Mucosa of descending colon (tissue), 3 donors: ENCODE measurements around the gene EPHB6. TPM values are rescaled to one million over a fixed set of nuclear protein-coding genes. Genes with fewer than 3 reads are reported as not detected.

ENCODE experiments used
- ATAC-seq: fragments of 200-7000 bp; cut with Tn5 transposase; one replicate; pipeline ENCODE4 v1.9.1; 2020; ENCODE audit warnings: mild to moderate bottlenecking, moderate library complexity
- DNase-seq, 3 donors: peaks; one replicate each; pipeline ENCODE4 v3.0.0-alpha.2; 2020
- H3K36me3 ChIP-seq: fragments of 200-600 bp; one replicate; pipeline ENCODE4 v1.8.0; 2021; ENCODE audit warnings: low read depth, mild to moderate bottlenecking
- H3K4me1 ChIP-seq: fragments of 200-600 bp; one replicate; pipeline ENCODE4 v1.8.0; 2021; ENCODE audit warnings: low read depth, mild to moderate bottlenecking
- H3K4me3 ChIP-seq: fragments of 200-600 bp; one replicate; pipeline ENCODE4 v1.8.0; 2021; ENCODE audit warnings: mild to moderate bottlenecking
- H3K9me3 ChIP-seq: fragments of 200-600 bp; one replicate; pipeline ENCODE4 v1.8.0; 2021; ENCODE audit warnings: mild to moderate bottlenecking
- intact Hi-C, 2 donors: fragments of 100-400 bp; cut with DNase I in 1 of 2; cut with micrococcal nuclease in 1 of 2; formaldehyde crosslinking; loops; one replicate each; pipeline versions ENCODE4 v1.11.0 to v1.11.1; 2022; cut with DNase I, micrococcal nuclease
- total RNA-seq, 3 donors: library from RNA; stranded (reverse); fragmentation: NEBNext Ultra II Directional in 2 of 3; extraction: Animal tissue kit (Norgen Biotek cat#: 25700) in 2 of 3; gene quantifications; one replicate each; pipeline versions ENCODE4 v1.2.1 to v1.2.4, GENCODE V29; 2021 to 2023
- TF ChIP-seq, protein P1 (sequence below): fragments of 200-600 bp; IDR thresholded peaks from one replicate; pipeline ENCODE4 v1.8.0; 2022; ENCODE audit warnings: antibody characterized with exemption, mild to moderate bottlenecking
- donor health status: DM: no; HTN: no; CAD: no; lungs with moderate emphysema.
- donor health status: DM: no; HTN: no; CAD: no.
- donor health status: DM: no; HTN: yes; CAD: no.

Gene EPHB6
- total RNA-seq, 3 donors from 2014 or later: 1.2 to 8.7 (median 2.6) TPM

DNA sequence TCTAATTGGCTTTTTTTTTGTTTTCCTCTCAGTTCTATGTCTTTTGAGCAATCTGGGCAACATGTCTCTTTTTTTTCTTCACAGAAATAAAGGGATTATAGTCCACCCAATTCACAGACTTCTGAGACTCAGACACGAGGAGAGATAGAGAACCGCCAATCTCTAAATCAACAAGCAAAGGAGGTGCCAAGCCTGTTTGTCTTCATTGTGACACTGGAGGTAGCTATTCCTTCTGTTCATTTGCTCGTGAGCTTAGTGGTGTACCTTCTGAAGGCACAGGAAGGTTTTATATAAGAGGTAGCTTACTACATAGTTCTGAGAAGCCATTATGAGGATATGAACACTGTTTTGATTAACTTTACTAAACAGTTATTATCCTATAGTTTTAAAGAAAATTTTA is 6.1 kb downstream of the EPHB6 start:
- no peak overlapping the region for H3K4me3 ChIP-seq
- no peaks in the 10 kb centered on the region for H3K9me3 ChIP-seq
- no peaks in the 10 kb centered on the region for H3K4me1 ChIP-seq
- intact Hi-C loops: no loop called here
- DNase-seq (no peak), ATAC-seq (no peak)
- TF ChIP-seq, protein P1, sequence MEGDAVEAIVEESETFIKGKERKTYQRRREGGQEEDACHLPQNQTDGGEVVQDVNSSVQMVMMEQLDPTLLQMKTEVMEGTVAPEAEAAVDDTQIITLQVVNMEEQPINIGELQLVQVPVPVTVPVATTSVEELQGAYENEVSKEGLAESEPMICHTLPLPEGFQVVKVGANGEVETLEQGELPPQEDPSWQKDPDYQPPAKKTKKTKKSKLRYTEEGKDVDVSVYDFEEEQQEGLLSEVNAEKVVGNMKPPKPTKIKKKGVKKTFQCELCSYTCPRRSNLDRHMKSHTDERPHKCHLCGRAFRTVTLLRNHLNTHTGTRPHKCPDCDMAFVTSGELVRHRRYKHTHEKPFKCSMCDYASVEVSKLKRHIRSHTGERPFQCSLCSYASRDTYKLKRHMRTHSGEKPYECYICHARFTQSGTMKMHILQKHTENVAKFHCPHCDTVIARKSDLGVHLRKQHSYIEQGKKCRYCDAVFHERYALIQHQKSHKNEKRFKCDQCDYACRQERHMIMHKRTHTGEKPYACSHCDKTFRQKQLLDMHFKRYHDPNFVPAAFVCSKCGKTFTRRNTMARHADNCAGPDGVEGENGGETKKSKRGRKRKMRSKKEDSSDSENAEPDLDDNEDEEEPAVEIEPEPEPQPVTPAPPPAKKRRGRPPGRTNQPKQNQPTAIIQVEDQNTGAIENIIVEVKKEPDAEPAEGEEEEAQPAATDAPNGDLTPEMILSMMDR: no peak
- H3K36me3 ChIP-seq: no peaks in the 10 kb centered on the region

DNA sequence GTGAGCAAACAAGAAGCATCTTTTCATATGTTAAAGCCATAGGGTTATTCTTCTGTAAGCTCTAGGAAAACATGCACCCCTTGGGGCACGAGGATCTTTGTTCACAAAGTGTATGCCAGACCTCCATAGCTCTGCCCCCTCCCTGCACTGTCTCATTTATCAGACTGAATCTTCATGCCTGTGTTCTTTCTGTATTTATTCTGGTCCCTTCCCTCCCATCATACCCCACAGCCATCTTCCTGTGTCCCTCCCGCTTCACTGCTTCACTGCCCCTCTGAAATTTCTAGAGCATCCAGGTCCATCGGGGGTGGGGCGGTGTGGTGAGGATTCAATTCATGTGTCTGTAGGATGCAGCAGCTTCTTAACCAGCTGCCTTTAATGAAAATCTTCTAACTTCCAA is 7.5 kb downstream of the EPHB6 start:
- Histone ChIP-seq H3K4me3 (no peak overlapping the region), H3K36me3 (no peaks in the 10 kb centered on the region), H3K4me1 (no peaks in the 10 kb centered on the region), H3K9me3 (no peaks in the 10 kb centered on the region)
- TF ChIP-seq, protein P1: no peak
- intact Hi-C loops: no loop called here
- DNase-seq (no peak), ATAC-seq (no peak)

- Histone ChIP-seq H3K9me3 (no peaks in the 10 kb centered on the region), H3K4me3 (no peak overlapping the region), H3K4me1 (no peaks in the 10 kb centered on the region), H3K36me3 (no peaks in the 10 kb centered on the region)
- ATAC-seq (no peak), DNase-seq (no peak)
- intact Hi-C loops: no loop called here
- TF ChIP-seq, protein P1: no peak
Observed at GRCh38 chr7:142862786-142863400, 8.0 kb downstream of the EPHB6 start.

DNA sequence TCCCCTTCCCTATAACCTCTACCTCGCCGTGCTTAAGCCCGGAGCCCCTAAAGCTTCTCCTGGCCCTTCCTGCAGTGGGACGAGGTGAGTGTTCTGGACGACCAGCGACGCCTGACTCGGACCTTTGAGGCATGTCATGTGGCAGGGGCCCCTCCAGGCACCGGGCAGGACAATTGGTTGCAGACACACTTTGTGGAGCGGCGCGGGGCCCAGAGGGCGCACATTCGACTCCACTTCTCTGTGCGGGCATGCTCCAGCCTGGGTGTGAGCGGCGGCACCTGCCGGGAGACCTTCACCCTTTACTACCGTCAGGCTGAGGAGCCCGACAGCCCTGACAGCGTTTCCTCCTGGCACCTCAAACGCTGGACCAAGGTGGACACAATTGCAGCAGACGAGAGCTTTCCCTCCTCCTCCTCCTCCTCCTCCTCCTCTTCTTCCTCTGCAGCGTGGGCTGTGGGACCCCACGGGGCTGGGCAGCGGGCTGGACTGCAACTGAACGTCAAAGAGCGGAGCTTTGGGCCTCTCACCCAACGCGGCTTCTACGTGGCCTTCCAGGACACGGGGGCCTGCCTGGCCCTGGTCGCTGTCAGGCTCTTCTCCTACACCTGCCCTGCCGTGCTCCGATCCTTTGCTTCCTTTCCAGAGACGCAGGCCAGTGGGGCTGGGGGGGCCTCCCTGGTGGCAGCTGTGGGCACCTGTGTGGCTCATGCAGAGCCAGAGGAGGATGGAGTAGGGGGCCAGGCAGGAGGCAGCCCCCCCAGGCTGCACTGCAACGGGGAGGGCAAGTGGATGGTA is 9.2 kb downstream of the EPHB6 start:
- TF ChIP-seq, protein P1: no peak
- intact Hi-C loops: no loop called here
- Histone ChIP-seq H3K4me3 (no peak overlapping the region), H3K4me1 (no peaks in the 10 kb centered on the region), H3K9me3 (no peaks in the 10 kb centered on the region), H3K36me3 (no peaks in the 10 kb centered on the region)
- no peak for ATAC-seq
- no peak for DNase-seq

DNA sequence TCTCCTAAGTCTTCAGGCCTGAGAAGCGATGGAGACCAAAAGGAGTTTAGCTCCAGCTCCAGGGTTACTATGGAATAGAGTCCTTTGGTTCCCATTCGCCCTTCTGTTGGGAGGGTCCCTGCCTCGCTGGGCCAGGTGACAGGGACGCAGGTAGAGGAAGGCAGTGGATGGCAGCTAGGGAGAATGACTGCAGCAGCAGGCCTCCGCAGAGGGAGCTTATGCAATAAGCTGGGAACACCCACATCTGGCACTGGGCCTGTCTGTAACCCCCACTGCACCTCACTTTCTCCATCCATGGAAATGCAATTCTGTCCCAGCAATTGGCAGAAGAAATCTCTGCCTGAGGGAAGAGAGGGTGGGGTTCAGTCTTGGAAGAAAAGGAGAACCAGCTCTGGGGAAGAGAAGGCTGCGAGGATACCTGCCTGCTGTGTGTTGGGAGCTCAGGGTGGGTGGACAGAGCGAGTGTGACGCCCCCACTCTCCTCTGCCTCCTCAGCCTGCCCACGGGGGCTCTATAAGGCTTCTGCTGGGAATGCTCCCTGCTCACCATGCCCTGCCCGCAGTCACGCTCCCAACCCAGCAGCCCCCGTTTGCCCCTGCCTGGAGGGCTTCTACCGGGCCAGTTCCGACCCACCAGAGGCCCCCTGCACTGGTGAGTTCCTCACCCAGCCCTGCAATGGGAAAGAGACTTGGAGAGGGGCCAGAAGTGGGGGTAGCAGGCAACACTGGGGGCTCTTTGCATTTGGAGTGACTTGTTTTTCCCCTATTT is 10.3 kb downstream of the EPHB6 start:
- TF ChIP-seq, protein P1: no peak
- Histone ChIP-seq H3K36me3 (no peaks in the 10 kb centered on the region), H3K4me3 (no peak overlapping the region), H3K4me1 (no peaks in the 10 kb centered on the region), H3K9me3 (no peaks in the 10 kb centered on the region)
- intact Hi-C loops: no loop called here
- DNase-seq: no peak
- ATAC-seq: no peak
